Measurements from ENCODE around the gene LZIC. TPM values are rescaled to one million over a fixed set of nuclear protein-coding genes. Genes with fewer than 3 reads are reported as not detected.

LZIC gene
- total and polyA plus RNA-seq, 2 of the 8 experiments (the other 6 are each of a cell fraction or from before 2014, with no cell fraction given): 4.8 to 20.3 TPM

- TF ChIP-seq BRCA1 (IDR thresholded peaks at IDR 0.05; ENCODE audit: low read depth, low read length): no peak
- TF ChIP-seq BACH1 (IDR thresholded peaks at IDR 0.05; ENCODE audit: low read length): no peak
- TF ChIP-seq, protein P1, sequence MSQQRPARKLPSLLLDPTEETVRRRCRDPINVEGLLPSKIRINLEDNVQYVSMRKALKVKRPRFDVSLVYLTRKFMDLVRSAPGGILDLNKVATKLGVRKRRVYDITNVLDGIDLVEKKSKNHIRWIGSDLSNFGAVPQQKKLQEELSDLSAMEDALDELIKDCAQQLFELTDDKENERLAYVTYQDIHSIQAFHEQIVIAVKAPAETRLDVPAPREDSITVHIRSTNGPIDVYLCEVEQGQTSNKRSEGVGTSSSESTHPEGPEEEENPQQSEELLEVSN (IDR thresholded peaks at IDR 0.05): no peak
- TF ChIP-seq NRF1 (IDR thresholded peaks at IDR 0.05; ENCODE audit: low read depth, low read length): no peak
- no peak for TF ChIP-seq MAFK (IDR thresholded peaks at IDR 0.05; ENCODE audit: low read depth, low read length)
- no peak for TF ChIP-seq EZH2 (IDR thresholded peaks at IDR 0.05; ENCODE audit: low read depth, low read length, severe bottlenecking)
Observed at GRCh38 chr1:9890224-9890731, 52.9 kb downstream of the LZIC start (continued).
